NB4 (cell line): ENCODE results near the gene MEG3.
A peak's percentile ranks its signal among the peaks of the same experiment; 100 is the strongest.

ENCODE experiments used
- DNase-seq: peaks from one replicate; pipeline ENCODE4 v3.0.0; 2010; ENCODE audit warnings: low read depth
- H3K4me3 ChIP-seq: one replicate; pipeline ENCODE4 v1.5.1; 2011; ENCODE audit warnings: mild to moderate bottlenecking, low read depth, low read length, moderate library complexity
- MYC ChIP-seq: IDR thresholded peaks from 2 replicates; pipeline ENCODE4 v1.6.1; 2011; ENCODE audit warnings: low read depth, low read length
- POLR2A ChIP-seq: IDR thresholded peaks from 2 replicates; pipeline ENCODE4 v1.6.1; 2011; ENCODE audit warnings: mild to moderate bottlenecking; ENCODE audit not compliant: insufficient read length; ENCODE audit errors: extremely low read depth
- TF ChIP-seq, protein P1 (sequence below): IDR thresholded peaks from one replicate; pipeline ENCODE4 v1.5.1; 2012; ENCODE audit warnings: low read depth, low read length
- TF ChIP-seq, protein P2 (sequence below): IDR thresholded peaks from 2 replicates; pipeline ENCODE4 v1.6.1; 2011; ENCODE audit warnings: low read depth, low read length

MEG3 gene

DNA sequence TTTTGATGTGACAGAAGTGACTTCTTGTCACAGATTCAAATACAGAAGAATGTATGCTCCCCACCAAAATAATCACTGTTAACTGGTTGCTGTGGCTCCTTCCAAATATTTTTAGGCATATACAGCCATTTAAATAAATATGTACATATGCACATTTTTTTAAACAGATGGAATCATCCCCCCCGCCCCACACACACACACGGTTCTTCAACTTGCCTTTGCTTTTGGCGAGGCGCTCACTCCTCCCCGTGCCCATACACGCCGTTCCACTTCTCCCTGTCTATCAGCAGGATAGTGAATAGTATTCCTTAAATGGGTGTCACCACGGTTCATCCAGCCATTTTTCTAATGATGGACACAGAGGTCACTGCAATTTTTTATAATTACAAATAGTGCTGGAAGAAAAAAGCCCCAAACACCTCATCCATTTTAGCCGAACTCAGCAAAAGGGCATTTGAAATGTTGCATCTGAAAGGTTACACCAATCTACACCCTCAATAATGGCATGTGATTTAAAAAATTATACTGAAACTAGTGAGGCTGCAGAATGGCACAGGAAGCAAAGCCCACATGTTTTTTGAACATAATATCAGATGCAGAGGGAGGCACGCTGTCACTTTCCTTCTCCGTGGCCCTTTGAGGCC, 39.2 kb upstream of the MEG3 start:
- no peak for TF ChIP-seq MYC
- TF ChIP-seq, protein P1, sequence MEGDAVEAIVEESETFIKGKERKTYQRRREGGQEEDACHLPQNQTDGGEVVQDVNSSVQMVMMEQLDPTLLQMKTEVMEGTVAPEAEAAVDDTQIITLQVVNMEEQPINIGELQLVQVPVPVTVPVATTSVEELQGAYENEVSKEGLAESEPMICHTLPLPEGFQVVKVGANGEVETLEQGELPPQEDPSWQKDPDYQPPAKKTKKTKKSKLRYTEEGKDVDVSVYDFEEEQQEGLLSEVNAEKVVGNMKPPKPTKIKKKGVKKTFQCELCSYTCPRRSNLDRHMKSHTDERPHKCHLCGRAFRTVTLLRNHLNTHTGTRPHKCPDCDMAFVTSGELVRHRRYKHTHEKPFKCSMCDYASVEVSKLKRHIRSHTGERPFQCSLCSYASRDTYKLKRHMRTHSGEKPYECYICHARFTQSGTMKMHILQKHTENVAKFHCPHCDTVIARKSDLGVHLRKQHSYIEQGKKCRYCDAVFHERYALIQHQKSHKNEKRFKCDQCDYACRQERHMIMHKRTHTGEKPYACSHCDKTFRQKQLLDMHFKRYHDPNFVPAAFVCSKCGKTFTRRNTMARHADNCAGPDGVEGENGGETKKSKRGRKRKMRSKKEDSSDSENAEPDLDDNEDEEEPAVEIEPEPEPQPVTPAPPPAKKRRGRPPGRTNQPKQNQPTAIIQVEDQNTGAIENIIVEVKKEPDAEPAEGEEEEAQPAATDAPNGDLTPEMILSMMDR: no peak
- TF ChIP-seq, protein P2, sequence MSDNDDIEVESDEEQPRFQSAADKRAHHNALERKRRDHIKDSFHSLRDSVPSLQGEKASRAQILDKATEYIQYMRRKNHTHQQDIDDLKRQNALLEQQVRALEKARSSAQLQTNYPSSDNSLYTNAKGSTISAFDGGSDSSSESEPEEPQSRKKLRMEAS: no peak
- TF ChIP-seq POLR2A: no peak
- no peak for DNase-seq
- H3K4me3 ChIP-seq: no peak overlapping the region

DNA sequence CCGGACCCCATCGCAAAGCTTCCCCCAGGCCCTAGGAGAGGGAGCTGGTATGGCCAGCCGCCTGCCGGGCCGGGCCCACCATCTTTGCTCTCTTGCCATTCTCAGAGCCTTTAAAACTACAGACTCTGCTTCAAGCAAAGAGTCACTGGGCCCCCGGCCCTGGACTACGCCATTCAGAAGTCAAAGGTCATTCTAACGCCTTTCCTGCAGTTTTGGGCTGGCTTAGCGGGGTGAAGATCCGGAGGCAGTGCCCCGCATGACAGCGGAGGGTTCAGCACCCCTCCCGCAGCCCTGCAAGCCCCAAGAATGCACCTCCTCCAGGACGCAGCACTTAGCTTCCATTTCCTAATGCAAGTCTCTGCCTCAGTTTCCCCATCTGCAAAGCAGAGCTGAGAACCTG, 38.3 kb upstream of the MEG3 start:
- H3K4me3 ChIP-seq: no peak overlapping the region
- no peak for TF ChIP-seq MYC
- TF ChIP-seq, protein P1: no peak
- TF ChIP-seq, protein P2: no peak
- TF ChIP-seq POLR2A: no peak
- DNase-seq: no peak

DNA sequence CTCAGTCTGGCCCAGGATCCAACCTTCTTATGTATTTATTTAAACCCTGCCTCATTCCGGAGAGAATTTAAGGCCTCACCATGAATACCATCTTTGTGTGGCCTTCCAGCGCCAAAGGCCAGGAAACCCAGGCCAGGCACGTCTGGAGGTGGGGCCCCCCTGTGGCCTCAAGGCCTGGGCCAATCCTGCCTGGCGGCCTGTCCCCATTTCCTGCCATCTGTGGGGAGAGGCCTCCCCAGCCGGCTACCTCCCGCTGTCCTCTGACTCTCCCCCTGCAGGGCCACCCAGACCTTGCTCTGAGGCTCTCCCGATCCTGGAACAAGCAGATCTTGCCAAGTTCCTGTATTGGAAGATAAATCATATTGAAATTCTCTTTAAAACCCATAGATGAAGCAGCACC, 37.4 kb upstream of the MEG3 start:
- H3K4me3 ChIP-seq: no peak overlapping the region
- DNase-seq: peak; percentile 51
- TF ChIP-seq, protein P1: no peak
- no peak for TF ChIP-seq POLR2A
- TF ChIP-seq, protein P2: no peak
- no peak for TF ChIP-seq MYC

DNA sequence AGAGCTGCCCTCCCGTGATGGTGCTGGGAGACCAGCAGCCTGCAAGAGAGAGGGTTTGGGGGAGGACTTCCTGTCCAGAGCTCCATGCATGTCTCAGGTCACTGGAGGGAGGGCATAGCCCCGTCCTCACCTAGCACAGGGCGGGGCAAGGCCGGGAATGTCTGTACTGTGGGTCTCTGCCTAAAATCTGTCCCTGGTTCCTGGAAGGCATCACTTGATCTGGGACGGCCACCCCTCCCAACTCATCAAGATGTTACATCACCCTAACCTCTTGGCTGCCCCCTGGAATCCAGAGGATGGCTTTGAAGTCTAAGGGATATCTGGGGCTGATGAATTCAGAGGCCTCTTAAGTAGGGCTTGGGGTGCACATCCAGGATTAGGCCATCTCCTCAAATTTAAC, 37.0 kb upstream of the MEG3 start:
- TF ChIP-seq POLR2A (no peak), MYC (no peak)
- TF ChIP-seq, protein P2: no peak
- TF ChIP-seq, protein P1: no peak
- DNase-seq: peak; percentile 11
- no peak overlapping the region for H3K4me3 ChIP-seq

DNA sequence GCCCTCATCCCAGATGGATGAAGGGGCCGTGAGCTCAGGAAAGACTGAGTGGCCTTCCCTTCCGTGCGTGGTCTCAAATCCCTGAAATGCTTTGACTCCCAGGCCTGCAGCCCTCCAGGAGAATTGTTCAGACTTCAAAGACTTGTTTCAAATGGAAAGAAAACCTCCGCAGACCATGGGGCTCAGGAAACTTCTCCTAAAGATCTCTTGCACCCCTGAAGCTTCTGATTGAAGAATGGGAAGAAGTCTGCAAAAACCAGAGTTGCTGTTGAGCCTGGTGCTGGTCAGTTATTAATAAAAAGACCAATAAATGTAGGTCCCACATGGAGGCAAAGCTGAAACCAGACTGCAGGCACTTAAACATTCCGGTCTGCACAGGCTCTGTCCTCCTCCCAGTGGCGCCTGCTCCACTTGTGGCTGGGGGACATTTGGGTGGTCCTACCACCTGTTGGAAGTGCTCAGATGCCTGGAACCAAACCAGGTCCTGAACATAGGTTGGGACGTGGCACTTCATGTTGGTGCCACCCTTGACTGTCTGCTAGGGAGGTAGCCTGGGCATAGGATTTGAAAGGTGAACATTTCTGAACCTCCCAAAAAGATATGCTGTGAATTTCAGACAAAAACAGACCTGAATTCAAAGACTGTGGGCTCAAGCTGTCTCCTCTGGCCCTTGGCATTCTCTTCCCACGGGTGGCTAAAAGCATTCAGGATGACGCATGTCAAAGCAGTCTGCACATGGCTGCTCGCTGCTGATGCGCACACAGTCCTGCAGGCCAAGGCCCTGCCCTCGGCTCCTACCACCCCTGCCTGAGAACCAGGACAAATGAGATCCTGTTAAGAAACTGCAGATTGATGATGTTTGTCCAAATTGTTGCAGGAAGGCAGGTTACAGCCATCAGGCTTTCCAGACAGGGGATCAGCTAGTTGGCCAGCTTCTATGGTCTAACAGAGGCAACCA, 36.2 kb upstream of the MEG3 start:
- no peak for DNase-seq
- no peak overlapping the region for H3K4me3 ChIP-seq
- TF ChIP-seq, protein P1: no peak
- no peak for TF ChIP-seq POLR2A
- TF ChIP-seq MYC: no peak
- TF ChIP-seq, protein P2: no peak
